SU-DHL-6 (cell line): Measurements from ENCODE around the gene RIN3.

Experiments used
- H2AFZ ChIP-seq: fragments of 200-600 bp; sonication (generic); 2 replicates; pipeline ENCODE4 v1.6.1; 2014; ENCODE audit warnings: low read depth, mild to moderate bottlenecking, moderate library complexity, mixed read lengths, antibody characterized with exemption, low read length; ENCODE audit not compliant: severe bottlenecking
- H3F3A ChIP-seq: fragments of 200-600 bp; shearing (Covaris generic); 2 replicates; pipeline ENCODE4 v1.6.0; 2016; ENCODE audit warnings: antibody characterized with exemption, mild to moderate bottlenecking; ENCODE audit not compliant: insufficient read depth
- H3K27ac ChIP-seq: fragments of 200-600 bp; sonication (generic); 2 replicates; pipeline ENCODE4 v1.5.1; 2016; ENCODE audit warnings: low read depth, mild to moderate bottlenecking, low read length, moderate library complexity, mixed read lengths
- H3K27me3 ChIP-seq: fragments of 200-600 bp; sonication (generic), shearing (Covaris generic); 2 replicates; pipeline ENCODE4 v1.6.0; 2014; ENCODE audit warnings: mild to moderate bottlenecking, low read length
- H3K36me3 ChIP-seq: fragments of 200-600 bp; sonication (generic); 2 replicates; pipeline ENCODE4 v1.6.1; 2014; ENCODE audit warnings: mild to moderate bottlenecking, low read length, mixed read lengths
- H3K4me2 ChIP-seq: fragments of 300-600, 200-600 bp; shearing (Covaris generic), sonication (generic); 2 replicates; pipeline ENCODE4 v1.6.0; 2014; ENCODE audit warnings: low read length, low read depth, mild to moderate bottlenecking; ENCODE audit not compliant: poor library complexity, severe bottlenecking
- H3K4me3 ChIP-seq: fragments of 200-600 bp; sonication (generic); 2 replicates; pipeline ENCODE4 v1.5.1; 2014; ENCODE audit warnings: antibody characterized with exemption, low read length, mild to moderate bottlenecking, mixed read lengths; ENCODE audit not compliant: insufficient read depth, poor library complexity, severe bottlenecking
- H3K79me2 ChIP-seq: fragments of 200-600 bp; sonication (generic); 2 replicates; pipeline ENCODE4 v1.6.1; 2014; ENCODE audit warnings: mild to moderate bottlenecking, low read length, moderate library complexity; ENCODE audit not compliant: insufficient read depth
- H3K9ac ChIP-seq: fragments of 200-600 bp; sonication (generic); 2 replicates; pipeline ENCODE4 v1.7.0; 2014; ENCODE audit warnings: mild to moderate bottlenecking, low read length
- H3K9me2 ChIP-seq: fragments of 200-600 bp; sonication (generic); replicated peaks from 2 replicates; pipeline ENCODE4 v1.6.1; 2014; ENCODE audit warnings: low read length; ENCODE audit not compliant: insufficient read depth
- H3K9me3 ChIP-seq: fragments of 200-600 bp; sonication (generic); 2 replicates; pipeline ENCODE4 v1.6.1; 2014; ENCODE audit warnings: low read length, mixed read lengths; ENCODE audit not compliant: insufficient read depth
- H4K20me1 ChIP-seq: fragments of 200-600 bp; sonication (generic); 2 replicates; pipeline ENCODE4 v1.6.1; 2014; ENCODE audit warnings: low read depth, mild to moderate bottlenecking, antibody characterized with exemption, low read length, moderate library complexity, mixed read lengths
- EZH2phosphoT487 ChIP-seq: fragments of 200-600 bp; sonication (generic), shearing (Covaris generic); conservative IDR thresholded peaks from 2 replicates; pipeline ENCODE4 v1.6.1; 2018; ENCODE audit warnings: mild to moderate bottlenecking, antibody characterized with exemption, low read length, moderate library complexity, mixed read lengths
- TF ChIP-seq, protein P1 (sequence below): fragments of 200-600 bp; sonication (generic); IDR thresholded peaks from one replicate; pipeline ENCODE4 v1.5.1; 2017; ENCODE audit warnings: antibody characterized with exemption, mild to moderate bottlenecking, low read length, moderate library complexity; ENCODE audit not compliant: insufficient read depth, poor library complexity, severe bottlenecking

The RIN3 gene

GRCh38 chr14:92633274-92633616, 119.7 kb downstream of the RIN3 start:
- H3K4me2 ChIP-seq = no peak overlapping the region
- H3K9ac ChIP-seq = no peak overlapping the region
- H3K27me3 ChIP-seq = no peaks in the 10 kb centered on the region
- no peaks in the 10 kb centered on the region for H3K9me2 ChIP-seq
- no peaks in the 10 kb centered on the region for H3F3A ChIP-seq
- TF ChIP-seq, protein P1, sequence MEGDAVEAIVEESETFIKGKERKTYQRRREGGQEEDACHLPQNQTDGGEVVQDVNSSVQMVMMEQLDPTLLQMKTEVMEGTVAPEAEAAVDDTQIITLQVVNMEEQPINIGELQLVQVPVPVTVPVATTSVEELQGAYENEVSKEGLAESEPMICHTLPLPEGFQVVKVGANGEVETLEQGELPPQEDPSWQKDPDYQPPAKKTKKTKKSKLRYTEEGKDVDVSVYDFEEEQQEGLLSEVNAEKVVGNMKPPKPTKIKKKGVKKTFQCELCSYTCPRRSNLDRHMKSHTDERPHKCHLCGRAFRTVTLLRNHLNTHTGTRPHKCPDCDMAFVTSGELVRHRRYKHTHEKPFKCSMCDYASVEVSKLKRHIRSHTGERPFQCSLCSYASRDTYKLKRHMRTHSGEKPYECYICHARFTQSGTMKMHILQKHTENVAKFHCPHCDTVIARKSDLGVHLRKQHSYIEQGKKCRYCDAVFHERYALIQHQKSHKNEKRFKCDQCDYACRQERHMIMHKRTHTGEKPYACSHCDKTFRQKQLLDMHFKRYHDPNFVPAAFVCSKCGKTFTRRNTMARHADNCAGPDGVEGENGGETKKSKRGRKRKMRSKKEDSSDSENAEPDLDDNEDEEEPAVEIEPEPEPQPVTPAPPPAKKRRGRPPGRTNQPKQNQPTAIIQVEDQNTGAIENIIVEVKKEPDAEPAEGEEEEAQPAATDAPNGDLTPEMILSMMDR = no peak
- TF ChIP-seq EZH2phosphoT487 = no peak
- H3K9me3 ChIP-seq = no peaks in the 10 kb centered on the region
- no peaks in the 10 kb centered on the region for H3K36me3 ChIP-seq
- H2AFZ ChIP-seq = no peak overlapping the region
- no peaks in the 10 kb centered on the region for H4K20me1 ChIP-seq
- H3K27ac ChIP-seq = no peak overlapping the region
- H3K79me2 ChIP-seq = no peaks in the 10 kb centered on the region
- no peak overlapping the region for H3K4me3 ChIP-seq

DNA sequence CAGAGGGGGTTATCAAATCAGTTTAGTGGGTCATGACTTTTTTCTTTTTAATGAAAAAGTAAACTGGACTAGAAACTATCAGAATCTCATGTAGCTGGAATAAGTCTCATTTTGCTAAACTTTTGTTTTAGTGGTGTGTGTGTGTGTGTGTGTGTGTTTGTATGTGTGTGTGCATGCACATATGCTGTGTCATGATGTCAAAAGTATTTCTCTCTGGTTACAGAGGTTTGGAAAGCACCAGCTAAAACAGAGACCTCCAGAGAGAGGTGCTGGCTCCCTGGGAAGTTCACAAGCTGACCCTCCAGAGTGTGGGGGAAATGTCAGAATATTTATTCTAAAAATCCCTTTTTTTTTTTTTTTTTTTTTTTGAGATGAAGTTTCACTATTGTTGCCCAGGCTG, 120.1 kb downstream of the RIN3 start:
- no peak overlapping the region for H3K4me3 ChIP-seq
- H3K9me2 ChIP-seq = no peaks in the 10 kb centered on the region
- no peaks in the 10 kb centered on the region for H3F3A ChIP-seq
- no peaks in the 10 kb centered on the region for H3K36me3 ChIP-seq
- H2AFZ ChIP-seq = no peak overlapping the region
- TF ChIP-seq EZH2phosphoT487 = no peak
- TF ChIP-seq, protein P1 = no peak
- no peaks in the 10 kb centered on the region for H3K9me3 ChIP-seq
- H4K20me1 ChIP-seq = no peaks in the 10 kb centered on the region
- no peak overlapping the region for H3K4me2 ChIP-seq
- H3K27ac ChIP-seq = no peak overlapping the region
- H3K27me3 ChIP-seq = no peaks in the 10 kb centered on the region
- H3K79me2 ChIP-seq = no peaks in the 10 kb centered on the region
- no peak overlapping the region for H3K9ac ChIP-seq

DNA sequence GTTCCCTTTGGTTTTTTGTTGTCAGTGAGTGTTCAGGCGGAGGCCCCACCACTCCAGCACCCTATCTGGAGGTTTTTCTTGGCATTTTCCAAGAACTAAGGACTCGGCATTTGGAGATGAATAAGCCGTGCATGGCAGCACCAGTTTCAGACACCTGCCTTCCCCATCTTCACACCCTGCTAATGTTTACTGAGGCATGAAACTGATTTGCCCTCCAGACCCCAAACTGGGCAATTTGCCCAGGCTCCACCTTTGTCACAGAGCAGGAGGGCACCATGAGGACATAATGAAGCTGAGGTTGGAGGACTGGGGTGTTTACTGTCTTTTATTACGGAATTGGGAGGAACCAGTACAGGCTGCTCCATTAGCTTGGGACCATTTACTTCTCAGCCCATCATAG, 121.5 kb downstream of the RIN3 start:
- H3K9ac ChIP-seq = no peak overlapping the region
- no peaks in the 10 kb centered on the region for H3F3A ChIP-seq
- H3K79me2 ChIP-seq = no peaks in the 10 kb centered on the region
- no peak overlapping the region for H3K4me2 ChIP-seq
- no peak for TF ChIP-seq EZH2phosphoT487
- TF ChIP-seq, protein P1 = no peak
- H3K9me3 ChIP-seq = no peaks in the 10 kb centered on the region
- H3K27ac ChIP-seq = no peak overlapping the region
- no peak overlapping the region for H2AFZ ChIP-seq
- H3K4me3 ChIP-seq = no peak overlapping the region
- H3K27me3 ChIP-seq = no peaks in the 10 kb centered on the region
- H3K9me2 ChIP-seq = no peaks in the 10 kb centered on the region
- no peaks in the 10 kb centered on the region for H4K20me1 ChIP-seq
- H3K36me3 ChIP-seq = no peaks in the 10 kb centered on the region

GRCh38 chr14:92635896-92636295, 122.3 kb downstream of the RIN3 start:
- H3K9me3 ChIP-seq = no peaks in the 10 kb centered on the region
- no peak for TF ChIP-seq EZH2phosphoT487
- TF ChIP-seq, protein P1 = no peak
- no peak overlapping the region for H3K4me3 ChIP-seq
- H3K27me3 ChIP-seq = no peaks in the 10 kb centered on the region
- H2AFZ ChIP-seq = no peak overlapping the region
- H3K9ac ChIP-seq = no peak overlapping the region
- H3K36me3 ChIP-seq = no peaks in the 10 kb centered on the region
- no peak overlapping the region for H3K4me2 ChIP-seq
- H3K9me2 ChIP-seq = no peaks in the 10 kb centered on the region
- no peaks in the 10 kb centered on the region for H3K79me2 ChIP-seq
- no peaks in the 10 kb centered on the region for H3F3A ChIP-seq
- H3K27ac ChIP-seq = no peak overlapping the region
- H4K20me1 ChIP-seq = no peaks in the 10 kb centered on the region
